ENCODE results near the gene FLII. TPM values are rescaled to one million over a fixed set of nuclear protein-coding genes. Genes with fewer than 3 reads are reported as not detected.

FLII gene
- total RNA-seq, 1 experiment from 2014 or later: 343 TPM

DNA sequence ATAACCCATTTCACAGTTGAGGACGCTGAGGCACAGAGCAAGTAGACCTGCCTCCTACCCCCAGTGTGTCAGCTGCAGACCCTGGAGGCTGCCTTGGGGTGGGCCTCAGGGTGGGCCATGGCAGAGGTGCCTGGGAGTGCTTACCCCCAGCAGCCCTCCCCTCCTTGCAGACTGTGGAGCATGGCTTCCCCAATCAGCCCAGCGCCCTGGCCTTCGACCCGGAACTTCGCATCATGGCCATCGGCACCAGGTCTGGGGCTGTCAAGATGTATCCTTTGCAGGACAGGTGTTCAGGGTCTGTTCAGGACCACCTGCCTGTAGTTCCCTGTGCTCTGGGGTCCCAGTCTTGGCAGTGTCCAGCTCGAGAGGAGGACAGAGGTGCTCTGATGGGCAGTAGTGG is 28.8 kb downstream of the FLII start:
- Mint-ChIP-seq H3K9me3 (ENCODE audit: unreplicated experiment) (no peaks in the 10 kb centered on the region), H3K4me3 (ENCODE audit: unreplicated experiment) (no peak overlapping the region), H3K27me3 (ENCODE audit: insufficient read depth, unreplicated experiment) (no peaks in the 10 kb centered on the region), H3K4me1 (ENCODE audit: low read depth, unreplicated experiment) (peaks cover 21% of the 10 kb centered on the region), H3K36me3 (ENCODE audit: insufficient read depth, unreplicated experiment) (peaks cover 4% of the 10 kb centered on the region), H3K27ac (ENCODE audit: unreplicated experiment) (no peak overlapping the region)
- Histone ChIP-seq H3K4me3 (ENCODE audit: low read depth, low read length) (no peak overlapping the region), H3K27me3 (replicated peaks; ENCODE audit: control insufficient read depth, insufficient read depth, low read length) (no peaks in the 10 kb centered on the region), H3K9me3 (no peaks in the 10 kb centered on the region), H3K36me3 (ENCODE audit: control insufficient read depth, insufficient read depth, low read length) (peaks cover under 1% of the 10 kb centered on the region; the same call in 1 of the 2 replicates), H3K4me1 (peaks cover 13% of the 10 kb centered on the region)
- intact Hi-C loops (cut with micrococcal nuclease; ENCODE audit: unreplicated experiment): no loop called here
- TF ChIP-seq, protein P1, sequence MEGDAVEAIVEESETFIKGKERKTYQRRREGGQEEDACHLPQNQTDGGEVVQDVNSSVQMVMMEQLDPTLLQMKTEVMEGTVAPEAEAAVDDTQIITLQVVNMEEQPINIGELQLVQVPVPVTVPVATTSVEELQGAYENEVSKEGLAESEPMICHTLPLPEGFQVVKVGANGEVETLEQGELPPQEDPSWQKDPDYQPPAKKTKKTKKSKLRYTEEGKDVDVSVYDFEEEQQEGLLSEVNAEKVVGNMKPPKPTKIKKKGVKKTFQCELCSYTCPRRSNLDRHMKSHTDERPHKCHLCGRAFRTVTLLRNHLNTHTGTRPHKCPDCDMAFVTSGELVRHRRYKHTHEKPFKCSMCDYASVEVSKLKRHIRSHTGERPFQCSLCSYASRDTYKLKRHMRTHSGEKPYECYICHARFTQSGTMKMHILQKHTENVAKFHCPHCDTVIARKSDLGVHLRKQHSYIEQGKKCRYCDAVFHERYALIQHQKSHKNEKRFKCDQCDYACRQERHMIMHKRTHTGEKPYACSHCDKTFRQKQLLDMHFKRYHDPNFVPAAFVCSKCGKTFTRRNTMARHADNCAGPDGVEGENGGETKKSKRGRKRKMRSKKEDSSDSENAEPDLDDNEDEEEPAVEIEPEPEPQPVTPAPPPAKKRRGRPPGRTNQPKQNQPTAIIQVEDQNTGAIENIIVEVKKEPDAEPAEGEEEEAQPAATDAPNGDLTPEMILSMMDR (IDR thresholded peaks at IDR 0.05; ENCODE audit: insufficient read depth in 1 of 2, low read depth in 1 of 2, low read length in 1 of 2, severe bottlenecking in 1 of 2, unreplicated experiment in 1 of 2): no peak
- ChIA-PET CTCF (no interaction called here), POLR2A (no interaction called here)
- no peak for DNase-seq
- BruUV-seq (replicated peaks): no TSS peak

- Histone ChIP-seq H3K4me1 (peaks cover 18% of the 10 kb centered on the region), H3K36me3 (ENCODE audit: control insufficient read depth, insufficient read depth, low read length) (no peaks in the 10 kb centered on the region; the same call in 1 of the 2 replicates), H3K4me3 (ENCODE audit: low read depth, low read length) (no peak overlapping the region), H3K9me3 (no peaks in the 10 kb centered on the region), H3K27me3 (replicated peaks; ENCODE audit: control insufficient read depth, insufficient read depth, low read length) (no peaks in the 10 kb centered on the region)
- ChIA-PET POLR2A (no interaction called here), CTCF (no interaction called here)
- Mint-ChIP-seq H3K4me3 (ENCODE audit: unreplicated experiment) (no peak overlapping the region), H3K4me1 (ENCODE audit: low read depth, unreplicated experiment) (peaks cover 21% of the 10 kb centered on the region), H3K36me3 (ENCODE audit: insufficient read depth, unreplicated experiment) (peaks cover 6% of the 10 kb centered on the region), H3K27ac (ENCODE audit: unreplicated experiment) (no peak overlapping the region), H3K9me3 (ENCODE audit: unreplicated experiment) (no peaks in the 10 kb centered on the region), H3K27me3 (ENCODE audit: insufficient read depth, unreplicated experiment) (no peaks in the 10 kb centered on the region)
- no TSS peak for BruUV-seq (replicated peaks)
- TF ChIP-seq, protein P1 (IDR thresholded peaks at IDR 0.05; ENCODE audit: insufficient read depth in 1 of 2, low read depth in 1 of 2, low read length in 1 of 2, severe bottlenecking in 1 of 2, unreplicated experiment in 1 of 2): no peak
- DNase-seq: no peak
- intact Hi-C loops (cut with micrococcal nuclease; ENCODE audit: unreplicated experiment): no loop called here
Observed at GRCh38 chr17:18229254-18229653, 29.3 kb downstream of the FLII start.

GRCh38 chr17:18228176-18228682 is 30.3 kb downstream of the FLII start:
- H3K9me3 Mint-ChIP-seq (ENCODE audit: unreplicated experiment): no peaks in the 10 kb centered on the region

More at GRCh38 chr17:18228176-18228682, 30.3 kb downstream of the FLII start:
- CTCF ChIA-PET: no interaction called here
- Mint-ChIP-seq H3K4me3 (ENCODE audit: unreplicated experiment) (no peak overlapping the region), H3K27me3 (ENCODE audit: insufficient read depth, unreplicated experiment) (no peaks in the 10 kb centered on the region), H3K36me3 (ENCODE audit: insufficient read depth, unreplicated experiment) (peaks cover 6% of the 10 kb centered on the region), H3K4me1 (ENCODE audit: low read depth, unreplicated experiment) (peaks cover 21% of the 10 kb centered on the region), H3K27ac (ENCODE audit: unreplicated experiment) (no peak overlapping the region)
- TF ChIP-seq, protein P1 (IDR thresholded peaks at IDR 0.05; ENCODE audit: insufficient read depth in 1 of 2, low read depth in 1 of 2, low read length in 1 of 2, severe bottlenecking in 1 of 2, unreplicated experiment in 1 of 2): no peak
- DNase-seq: no peak
- no peaks in the 10 kb centered on the region; the same call in 1 of the 2 replicates for H3K36me3 ChIP-seq (ENCODE audit: control insufficient read depth, insufficient read depth, low read length)
- no peaks in the 10 kb centered on the region for H3K27me3 ChIP-seq (replicated peaks; ENCODE audit: control insufficient read depth, insufficient read depth, low read length)
- POLR2A ChIA-PET: interaction anchor here (0.6 kb wide), 1 partner anchor 44 kb away, joined by 3 read pairs; no protein-coding TSS in a partner anchor
- H3K9me3 ChIP-seq: no peaks in the 10 kb centered on the region
- no peak overlapping the region for H3K4me3 ChIP-seq (ENCODE audit: low read depth, low read length)
- peaks cover 21% of the 10 kb centered on the region for H3K4me1 ChIP-seq
- no TSS peak for BruUV-seq (replicated peaks)
- intact Hi-C loops (cut with micrococcal nuclease; ENCODE audit: unreplicated experiment): no loop called here
